ENCODE data around the gene SORCS2. TPM values are rescaled to one million over a fixed set of nuclear protein-coding genes. Genes with fewer than 3 reads are reported as not detected.

SORCS2 gene
- total RNA-seq, 1 experiment from 2014 or later, result 0.15 TPM

GRCh38 chr4:7322166-7322991 lies 130.0 kb downstream of the SORCS2 start (continued):
- no peak for TF ChIP-seq TCF7L2 (IDR thresholded peaks at IDR 0.05; ENCODE audit: low read depth, low read length)

- Histone ChIP-seq H3K36me3 (ENCODE audit: control insufficient read depth, insufficient read depth, low read length) (no peaks in the 10 kb centered on the region), H3K4me1 (ENCODE audit: control insufficient read depth, insufficient read depth, low read length) (no peaks in the 10 kb centered on the region), H3K9me3 (ENCODE audit: control insufficient read depth, insufficient read depth, low read depth, low read length) (no peaks in the 10 kb centered on the region), H3K27ac (ENCODE audit: low read length) (no peak overlapping the region), H3K4me3 (ENCODE audit: low read depth in 2 of 2, low read length in 2 of 2) (no peak overlapping the region), H3K27me3 (ENCODE audit: control insufficient read depth, insufficient read depth, low read length) (no peaks in the 10 kb centered on the region)
- in situ Hi-C loops (cut with HindIII; ENCODE audit: low pct_unique_long_range_greater_than_20kb, low sequenced_read_pairs), result no loop called here
- ChIA-PET POLR2A (no interaction called here), CTCF (interaction anchor here (0.6 kb wide), 1 partner anchor 327 kb away, joined by 6 read pairs; no protein-coding TSS in a partner anchor)
- intact Hi-C loops (cut with micrococcal nuclease; ENCODE audit: unreplicated experiment), result no loop called here
- DNase-seq (ENCODE audit: low read depth, low spot score) (no peak), ATAC-seq (peak; percentile 52)
- BruUV-seq (replicated peaks), result no TSS peak
- TF ChIP-seq SIN3A (IDR thresholded peaks at IDR 0.05; ENCODE audit: borderline replicate concordance, insufficient read depth, low read depth, low read length) (no peak), CTCF (IDR thresholded peaks at IDR 0.05) (no peak), TCF7L2 (IDR thresholded peaks at IDR 0.05; ENCODE audit: low read depth, low read length) (no peak), REST (IDR thresholded peaks at IDR 0.05; ENCODE audit: insufficient read depth in 1 of 2, low read depth in 2 of 2, low read length in 1 of 2) (no peak), POLR2AphosphoS5 (IDR thresholded peaks at IDR 0.05; ENCODE audit: low read depth, low read length) (no peak)
Measured at GRCh38 chr4:7323461-7323871, 131.1 kb downstream of the SORCS2 start.

- in situ Hi-C loops (cut with HindIII; ENCODE audit: low pct_unique_long_range_greater_than_20kb, low sequenced_read_pairs), result no loop called here
- CTCF ChIA-PET, result interaction anchor here (0.5 to 0.6 kb wide), 2 partner anchors 110 to 327 kb away, joined by 3 to 6 read pairs; no protein-coding TSS in a partner anchor
- no peak; the same call in 1 of the 2 replicates for TF ChIP-seq CTCF (IDR thresholded peaks at IDR 0.05)
- TF ChIP-seq TCF7L2 (IDR thresholded peaks at IDR 0.05; ENCODE audit: low read depth, low read length), result no peak
- no peak for TF ChIP-seq REST (IDR thresholded peaks at IDR 0.05; ENCODE audit: insufficient read depth in 1 of 2, low read depth in 2 of 2, low read length in 1 of 2)
- peaks cover under 1% of the 10 kb centered on the region; the same call in 1 of the 2 replicates for H3K4me1 ChIP-seq (ENCODE audit: control insufficient read depth, insufficient read depth, low read length)
- H3K36me3 ChIP-seq (ENCODE audit: control insufficient read depth, insufficient read depth, low read length), result no peaks in the 10 kb centered on the region
- BruUV-seq (replicated peaks), result TSS peak; percentile 92
- DNase-seq (ENCODE audit: low read depth, low spot score) (peak; percentile 4), ATAC-seq (peak; percentile 72)
- POLR2A ChIA-PET, result no interaction called here
- no peaks in the 10 kb centered on the region for H3K27me3 ChIP-seq (ENCODE audit: control insufficient read depth, insufficient read depth, low read length)
- no peaks in the 10 kb centered on the region for H3K9me3 ChIP-seq (ENCODE audit: control insufficient read depth, insufficient read depth, low read depth, low read length)
- no peak overlapping the region for H3K27ac ChIP-seq (ENCODE audit: low read length)
- intact Hi-C loops (cut with micrococcal nuclease; ENCODE audit: unreplicated experiment), result no loop called here
- H3K4me3 ChIP-seq (ENCODE audit: low read depth in 2 of 2, low read length in 2 of 2), result no peak overlapping the region
Measured at GRCh38 chr4:7323872-7324650, 131.7 kb downstream of the SORCS2 start.

Data from Panc1 (cell line).